ENCODE measurements around the gene SEZ6L2. TPM values are rescaled to one million over a fixed set of nuclear protein-coding genes. Genes with fewer than 3 reads are reported as not detected.

SEZ6L2 gene
- total and polyA plus RNA-seq, 2 of the 13 experiments (the other 11 are each of a cell fraction or from before 2014, with no cell fraction given): 14.9 to 16.9 TPM

DNA sequence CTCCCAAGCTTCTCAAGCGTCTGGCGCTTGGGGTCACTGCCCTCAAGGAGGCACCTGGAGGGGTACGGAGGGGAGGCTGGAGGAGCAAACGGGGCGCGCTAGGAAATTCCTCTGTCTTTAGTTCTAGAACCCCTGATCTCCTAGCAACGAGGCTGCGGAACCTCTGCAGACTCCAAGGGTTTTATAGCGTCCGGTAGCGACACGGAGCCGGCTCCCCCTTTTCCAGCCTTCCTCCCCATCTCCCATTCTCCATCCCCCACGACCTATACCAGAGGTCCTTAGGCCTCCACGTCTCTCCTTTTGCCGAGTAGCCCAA is 35.7 kb downstream of the SEZ6L2 start (continued):
- TF ChIP-seq BRD4 (CRISPR knock-in tag; IDR thresholded peaks at IDR 0.05) (0 out of 2 replicates have a peak, but pooled peaks have one; percentile 4), ZNF598 (CRISPR knock-in tag; IDR thresholded peaks at IDR 0.05; ENCODE audit: borderline replicate concordance) (0 out of 2 replicates have a peak, but pooled peaks have one; percentile 25), ZNF343 (CRISPR knock-in tag; IDR thresholded peaks at IDR 0.05) (0 out of 2 replicates have a peak, but pooled peaks have one; percentile 8), ZEB1 (IDR thresholded peaks at IDR 0.05; ENCODE audit: insufficient replicate concordance, low read depth) (peak; percentile 16), ZNF709 (CRISPR knock-in tag; IDR thresholded peaks at IDR 0.05) (0 out of 2 replicates have a peak, but pooled peaks have one; percentile 1), ZNF589 (CRISPR knock-in tag; conservative IDR thresholded peaks at IDR 0.05) (peak; percentile 26; the same call in 1 of the 2 replicates), ZNF574 (CRISPR knock-in tag; IDR thresholded peaks at IDR 0.05) (peak; percentile 2; the same call in 1 of the 2 replicates), MIER3 (CRISPR knock-in tag; IDR thresholded peaks at IDR 0.05; ENCODE audit: borderline replicate concordance) (0 out of 2 replicates have a peak, but pooled peaks have one; percentile 2), NR2F1 (CRISPR knock-in tag; IDR thresholded peaks at IDR 0.05) (peak in 1 of 2 experiments; percentile 40; a peak in 1 of 4 replicates), PTBP1 (IDR thresholded peaks at IDR 0.05; ENCODE audit: low read depth, low read length, poor library complexity, severe bottlenecking) (peak; percentile 30), RXRA (CRISPR knock-in tag; IDR thresholded peaks at IDR 0.05) (peak; percentile 8), MEIS1 (CRISPR knock-in tag; IDR thresholded peaks at IDR 0.05; ENCODE audit: borderline replicate concordance) (no peak), ZNF83 (CRISPR knock-in tag; IDR thresholded peaks at IDR 0.05; ENCODE audit: borderline replicate concordance) (0 out of 2 replicates have a peak, but pooled peaks have one; percentile 13), ZNF317 (CRISPR knock-in tag; IDR thresholded peaks at IDR 0.05) (0 out of 2 replicates have a peak, but pooled peaks have one; percentile 11), ZNF605 (CRISPR knock-in tag; IDR thresholded peaks at IDR 0.05) (peak; percentile 91; the same call in 1 of the 2 replicates), SMYD3 (CRISPR knock-in tag; IDR thresholded peaks at IDR 0.05) (no peak), SALL2 (CRISPR knock-in tag; IDR thresholded peaks at IDR 0.05) (peak; percentile 13; the same call in 1 of the 2 replicates), ZNF354B (CRISPR knock-in tag; IDR thresholded peaks at IDR 0.05) (0 out of 2 replicates have a peak, but pooled peaks have one; percentile 68)
- TF ChIP-seq, protein P1, sequence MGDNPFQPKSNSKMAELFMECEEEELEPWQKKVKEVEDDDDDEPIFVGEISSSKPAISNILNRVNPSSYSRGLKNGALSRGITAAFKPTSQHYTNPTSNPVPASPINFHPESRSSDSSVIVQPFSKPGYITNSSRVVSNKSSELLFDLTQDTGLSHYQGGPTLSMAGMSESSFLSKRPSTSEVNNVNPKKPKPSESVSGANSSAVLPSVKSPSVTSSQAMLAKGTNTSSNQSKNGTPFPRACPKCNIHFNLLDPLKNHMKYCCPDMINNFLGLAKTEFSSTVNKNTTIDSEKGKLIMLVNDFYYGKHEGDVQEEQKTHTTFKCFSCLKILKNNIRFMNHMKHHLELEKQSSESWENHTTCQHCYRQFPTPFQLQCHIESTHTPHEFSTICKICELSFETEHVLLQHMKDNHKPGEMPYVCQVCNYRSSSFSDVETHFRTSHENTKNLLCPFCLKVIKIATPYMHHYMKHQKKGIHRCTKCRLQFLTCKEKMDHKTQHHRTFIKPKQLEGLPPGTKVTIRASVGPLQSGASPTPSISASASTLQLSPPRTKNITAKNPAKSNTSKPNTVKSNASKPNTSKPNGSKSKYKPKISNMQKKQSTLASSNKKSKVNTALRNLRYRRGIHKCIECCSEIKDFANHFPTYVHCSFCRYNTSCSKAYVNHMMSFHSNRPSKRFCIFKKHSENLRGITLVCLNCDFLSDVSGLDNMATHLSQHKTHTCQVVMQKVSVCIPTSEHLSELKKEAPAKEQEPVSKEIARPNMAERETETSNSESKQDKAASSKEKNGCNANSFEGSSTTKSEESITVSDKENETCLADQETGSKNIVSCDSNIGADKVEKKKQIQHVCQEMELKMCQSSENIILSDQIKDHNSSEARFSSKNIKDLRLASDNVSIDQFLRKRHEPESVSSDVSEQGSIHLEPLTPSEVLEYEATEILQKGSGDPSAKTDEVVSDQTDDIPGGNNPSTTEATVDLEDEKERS (CRISPR knock-in tag; IDR thresholded peaks at IDR 0.05): 0 out of 2 replicates have a peak, but pooled peaks have one; percentile 46
- TF ChIP-seq, protein P2, sequence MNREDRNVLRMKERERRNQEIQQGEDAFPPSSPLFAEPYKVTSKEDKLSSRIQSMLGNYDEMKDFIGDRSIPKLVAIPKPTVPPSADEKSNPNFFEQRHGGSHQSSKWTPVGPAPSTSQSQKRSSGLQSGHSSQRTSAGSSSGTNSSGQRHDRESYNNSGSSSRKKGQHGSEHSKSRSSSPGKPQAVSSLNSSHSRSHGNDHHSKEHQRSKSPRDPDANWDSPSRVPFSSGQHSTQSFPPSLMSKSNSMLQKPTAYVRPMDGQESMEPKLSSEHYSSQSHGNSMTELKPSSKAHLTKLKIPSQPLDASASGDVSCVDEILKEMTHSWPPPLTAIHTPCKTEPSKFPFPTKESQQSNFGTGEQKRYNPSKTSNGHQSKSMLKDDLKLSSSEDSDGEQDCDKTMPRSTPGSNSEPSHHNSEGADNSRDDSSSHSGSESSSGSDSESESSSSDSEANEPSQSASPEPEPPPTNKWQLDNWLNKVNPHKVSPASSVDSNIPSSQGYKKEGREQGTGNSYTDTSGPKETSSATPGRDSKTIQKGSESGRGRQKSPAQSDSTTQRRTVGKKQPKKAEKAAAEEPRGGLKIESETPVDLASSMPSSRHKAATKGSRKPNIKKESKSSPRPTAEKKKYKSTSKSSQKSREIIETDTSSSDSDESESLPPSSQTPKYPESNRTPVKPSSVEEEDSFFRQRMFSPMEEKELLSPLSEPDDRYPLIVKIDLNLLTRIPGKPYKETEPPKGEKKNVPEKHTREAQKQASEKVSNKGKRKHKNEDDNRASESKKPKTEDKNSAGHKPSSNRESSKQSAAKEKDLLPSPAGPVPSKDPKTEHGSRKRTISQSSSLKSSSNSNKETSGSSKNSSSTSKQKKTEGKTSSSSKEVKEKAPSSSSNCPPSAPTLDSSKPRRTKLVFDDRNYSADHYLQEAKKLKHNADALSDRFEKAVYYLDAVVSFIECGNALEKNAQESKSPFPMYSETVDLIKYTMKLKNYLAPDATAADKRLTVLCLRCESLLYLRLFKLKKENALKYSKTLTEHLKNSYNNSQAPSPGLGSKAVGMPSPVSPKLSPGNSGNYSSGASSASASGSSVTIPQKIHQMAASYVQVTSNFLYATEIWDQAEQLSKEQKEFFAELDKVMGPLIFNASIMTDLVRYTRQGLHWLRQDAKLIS (CRISPR knock-in tag; IDR thresholded peaks at IDR 0.05): 0 out of 2 replicates have a peak, but pooled peaks have one; percentile 14

Data from HepG2 (cell line).